ENCODE results near the gene STAG1.
A peak's percentile ranks its signal among the peaks of the same experiment; 100 is the strongest.
"Not testable (repeated sequence)": the region's sequence is repeated elsewhere in the genome, so short reads cannot be mapped to it uniquely, and the experiment has no call there.

The STAG1 gene

GRCh38 chr3:136396916-136397315 is 355.3 kb downstream of the STAG1 start:
- DNase-seq (ENCODE audit: low read depth): peak; percentile 50

- DNase-seq (ENCODE audit: low read depth): no peak
Observed at GRCh38 chr3:136390574-136390973, 361.6 kb downstream of the STAG1 start.

- DNase-seq (ENCODE audit: low read depth): no peak
Observed at GRCh38 chr3:136387031-136387430, 365.1 kb downstream of the STAG1 start.

- DNase-seq (ENCODE audit: low read depth): no peak
Observed at GRCh38 chr3:136385457-136385856, 366.7 kb downstream of the STAG1 start.

GRCh38 chr3:136381051-136381450 is 371.1 kb downstream of the STAG1 start:
- no peak for DNase-seq (ENCODE audit: low read depth)

GRCh38 chr3:136380530-136380929 is 371.6 kb downstream of the STAG1 start:
- peak; percentile 42 for DNase-seq (ENCODE audit: low read depth)

- no peak for DNase-seq (ENCODE audit: low read depth)
Observed at GRCh38 chr3:136378011-136378410, 374.2 kb downstream of the STAG1 start.

GRCh38 chr3:136377508-136377907 is 374.7 kb downstream of the STAG1 start:
- DNase-seq (ENCODE audit: low read depth): no peak

GRCh38 chr3:136375800-136376199 is 376.4 kb downstream of the STAG1 start:
- DNase-seq (ENCODE audit: low read depth): not testable (repeated sequence)

- DNase-seq (ENCODE audit: low read depth): peak; percentile 50
Observed at GRCh38 chr3:136366289-136366688, 385.9 kb downstream of the STAG1 start.

GRCh38 chr3:136353461-136353860 is 398.7 kb downstream of the STAG1 start:
- no peak for DNase-seq (ENCODE audit: low read depth)

GRCh38 chr3:136351905-136352304 is 400.3 kb downstream of the STAG1 start:
- no peak for DNase-seq (ENCODE audit: low read depth)

- peak; percentile 49 for DNase-seq (ENCODE audit: low read depth)
Observed at GRCh38 chr3:136351351-136351750, 400.8 kb downstream of the STAG1 start.

GRCh38 chr3:136350557-136350956 is 401.6 kb downstream of the STAG1 start:
- peak; percentile 91 for DNase-seq (ENCODE audit: low read depth)

GRCh38 chr3:136350132-136350531 is 402.0 kb downstream of the STAG1 start:
- DNase-seq (ENCODE audit: low read depth): peak; percentile 98

GRCh38 chr3:136346486-136346885 is 405.7 kb downstream of the STAG1 start:
- DNase-seq (ENCODE audit: low read depth): no peak

- DNase-seq (ENCODE audit: low read depth): peak; percentile 99
Observed at GRCh38 chr3:136343873-136344555, 408.2 kb downstream of the STAG1 start.

- no peak for DNase-seq (ENCODE audit: low read depth)
Observed at GRCh38 chr3:136343446-136343845, 408.7 kb downstream of the STAG1 start.

GRCh38 chr3:136336329-136337100 is 415.7 kb downstream of the STAG1 start:
- DNase-seq (ENCODE audit: low read depth): peak; percentile 77

- DNase-seq (ENCODE audit: low read depth): not testable (repeated sequence)
Observed at GRCh38 chr3:136334726-136335125, 417.5 kb downstream of the STAG1 start.

GRCh38 chr3:136334209-136334608 is 418.0 kb downstream of the STAG1 start:
- peak; percentile 16 for DNase-seq (ENCODE audit: low read depth)

- peak; percentile 95 for DNase-seq (ENCODE audit: low read depth)
Observed at GRCh38 chr3:136332776-136333175, 419.4 kb downstream of the STAG1 start.

- no peak for DNase-seq (ENCODE audit: low read depth)
Observed at GRCh38 chr3:136332302-136332701, 419.9 kb downstream of the STAG1 start.
